H1 (cell line): ENCODE measurements around the gene ZNF446.

Experiments
- ATF3 ChIP-seq: IDR thresholded peaks from 2 replicates; pipeline ENCODE4 v1.6.1; 2011; ENCODE audit warnings: low read depth, mild to moderate bottlenecking, low read length; ENCODE audit not compliant: insufficient read depth
- CBX8 ChIP-seq: fragments of 300-800, 300-1000 bp; sonication (generic); IDR thresholded peaks from 2 replicates; pipeline ENCODE4 v1.7.1; 2016; ENCODE audit warnings: low read depth, low read length, borderline replicate concordance
- CHD7 ChIP-seq: fragments of 300-600 bp; sonication (generic); IDR thresholded peaks from 2 replicates; pipeline ENCODE4 v1.7.1; 2012; ENCODE audit warnings: low read length, moderate library complexity, mild to moderate bottlenecking, inconsistent platforms; ENCODE audit not compliant: insufficient replicate concordance
- CTCF ChIP-seq, 3 experiments: IDR thresholded peaks; 1 replicate in 2 of 3; 2 replicates in 1 of 3; pipeline versions ENCODE4 v1.5.1 to v1.6.1; 2011; ENCODE audit warnings: low read length in 3 of 3, mild to moderate bottlenecking in 3 of 3, inconsistent platforms in 2 of 3, low read depth in 1 of 3, moderate library complexity in 1 of 3; ENCODE audit not compliant: insufficient read depth in 1 of 3; ENCODE audit errors: control extremely low read depth in 1 of 3
- EP300 ChIP-seq, 2 experiments: IDR thresholded peaks; 1 replicate in 1 of 2; 2 replicates in 1 of 2; pipeline ENCODE4 v1.6.1; 2011 to 2012; ENCODE audit warnings: low read depth in 2 of 2, low read length in 2 of 2, mild to moderate bottlenecking in 2 of 2, borderline replicate concordance in 1 of 2, inconsistent platforms in 1 of 2, moderate library complexity in 1 of 2
- JUND ChIP-seq: IDR thresholded peaks from 2 replicates; pipeline ENCODE4 v1.6.1; 2011; ENCODE audit warnings: mild to moderate bottlenecking, improper control_type of control experiment, low read length
- POLR2A ChIP-seq, 2 experiments: IDR thresholded peaks; 1 replicate in 1 of 2; 2 replicates in 1 of 2; pipeline ENCODE4 v1.6.1; 2011; ENCODE audit warnings: low read depth in 2 of 2, low read length in 2 of 2, mild to moderate bottlenecking in 2 of 2; ENCODE audit errors: control extremely low read depth in 1 of 2
- POLR2AphosphoS5 ChIP-seq: IDR thresholded peaks from 2 replicates; pipeline ENCODE4 v1.6.1; 2011; ENCODE audit warnings: low read depth, low read length
- RBBP5 ChIP-seq: IDR thresholded peaks from 2 replicates; pipeline ENCODE4 v1.7.1; 2012; ENCODE audit warnings: low read depth, mild to moderate bottlenecking, inconsistent platforms, low read length, moderate library complexity, borderline replicate concordance
- TAF1 ChIP-seq: IDR thresholded peaks from 2 replicates; pipeline ENCODE4 v1.6.1; 2011; ENCODE audit warnings: mild to moderate bottlenecking, low read depth, low read length
- TCF12 ChIP-seq: IDR thresholded peaks from 2 replicates; pipeline ENCODE4 v1.6.1; 2011; ENCODE audit warnings: low read depth, mild to moderate bottlenecking, low read length
- TEAD4 ChIP-seq: IDR thresholded peaks from 2 replicates; pipeline ENCODE4 v1.6.1; 2012; ENCODE audit warnings: low read depth, low read length, inconsistent platforms, mixed read lengths

- TF ChIP-seq CBX8 = no peak
- no peak for TF ChIP-seq TAF1
- no peak for TF ChIP-seq TEAD4
- no peak for TF ChIP-seq EP300 (IDR thresholded peaks at IDR 0.05; ENCODE audit: borderline replicate concordance in 1 of 2, low read depth in 2 of 2, low read length in 2 of 2)
- no peak for TF ChIP-seq POLR2A (IDR thresholded peaks at IDR 0.05; ENCODE audit: control extremely low read depth in 1 of 2, low read depth in 2 of 2, low read length in 2 of 2)
- no peak for TF ChIP-seq POLR2AphosphoS5
- no peak for TF ChIP-seq ATF3
- no peak for TF ChIP-seq CHD7
- no peak for TF ChIP-seq CTCF (IDR thresholded peaks at IDR 0.05; ENCODE audit: control extremely low read depth in 1 of 3, insufficient read depth in 1 of 3, low read depth in 1 of 3, low read length in 3 of 3)
- no peak for TF ChIP-seq TCF12
- no peak for TF ChIP-seq RBBP5
- TF ChIP-seq JUND = no peak
Measured at GRCh38 chr19:58456111-58456510, 20.0 kb upstream of the ZNF446 start.
